ENCODE results near the gene RALY. TPM values are rescaled to one million over a fixed set of nuclear protein-coding genes. Genes with fewer than 3 reads are reported as not detected.

The RALY gene
- total and polyA plus RNA-seq, 2 experiments from 2014 or later, result 122 to 240 TPM

GRCh38 chr20:34082232-34082887 is 88.6 kb downstream of the RALY start:
- H3K4me3 ChIP-seq, result no peak overlapping the region
- H3K36me3 ChIP-seq (replicated peaks; ENCODE audit: insufficient read depth, low read depth), result no peaks in the 10 kb centered on the region
- H4K20me1 ChIP-seq (ENCODE audit: insufficient read depth, poor library complexity, severe bottlenecking), result peaks cover 5% of the 10 kb centered on the region
- no peak overlapping the region for H3K4me2 ChIP-seq
- no peak for DNase-seq (ENCODE audit: low spot score)
- no peak overlapping the region for H3K27ac ChIP-seq
- TF ChIP-seq EZH2 (IDR thresholded peaks at IDR 0.05; ENCODE audit: borderline replicate concordance) (no peak), EZH2phosphoT487 (IDR thresholded peaks at IDR 0.05; ENCODE audit: low read depth, severe bottlenecking, unreplicated experiment) (no peak)
- TF ChIP-seq, protein P1, sequence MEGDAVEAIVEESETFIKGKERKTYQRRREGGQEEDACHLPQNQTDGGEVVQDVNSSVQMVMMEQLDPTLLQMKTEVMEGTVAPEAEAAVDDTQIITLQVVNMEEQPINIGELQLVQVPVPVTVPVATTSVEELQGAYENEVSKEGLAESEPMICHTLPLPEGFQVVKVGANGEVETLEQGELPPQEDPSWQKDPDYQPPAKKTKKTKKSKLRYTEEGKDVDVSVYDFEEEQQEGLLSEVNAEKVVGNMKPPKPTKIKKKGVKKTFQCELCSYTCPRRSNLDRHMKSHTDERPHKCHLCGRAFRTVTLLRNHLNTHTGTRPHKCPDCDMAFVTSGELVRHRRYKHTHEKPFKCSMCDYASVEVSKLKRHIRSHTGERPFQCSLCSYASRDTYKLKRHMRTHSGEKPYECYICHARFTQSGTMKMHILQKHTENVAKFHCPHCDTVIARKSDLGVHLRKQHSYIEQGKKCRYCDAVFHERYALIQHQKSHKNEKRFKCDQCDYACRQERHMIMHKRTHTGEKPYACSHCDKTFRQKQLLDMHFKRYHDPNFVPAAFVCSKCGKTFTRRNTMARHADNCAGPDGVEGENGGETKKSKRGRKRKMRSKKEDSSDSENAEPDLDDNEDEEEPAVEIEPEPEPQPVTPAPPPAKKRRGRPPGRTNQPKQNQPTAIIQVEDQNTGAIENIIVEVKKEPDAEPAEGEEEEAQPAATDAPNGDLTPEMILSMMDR (IDR thresholded peaks at IDR 0.05; ENCODE audit: poor library complexity), result no peak
- no peaks in the 10 kb centered on the region for H3K9me3 ChIP-seq (ENCODE audit: low read depth)
- H3K9me2 ChIP-seq (replicated peaks; ENCODE audit: insufficient read depth), result no peaks in the 10 kb centered on the region
- H3K4me1 ChIP-seq (ENCODE audit: insufficient read depth), result no peaks in the 10 kb centered on the region
- WGBS (ENCODE audit: low lambda C conversion rate, missing lambda C conversion rate), result 98% methylated on average over 8 of the region's 8 CpGs
- no peak overlapping the region for H2AFZ ChIP-seq
- peaks cover 5% of the 10 kb centered on the region for H3K79me2 ChIP-seq
- H3K27me3 ChIP-seq, result no peaks in the 10 kb centered on the region

DNA sequence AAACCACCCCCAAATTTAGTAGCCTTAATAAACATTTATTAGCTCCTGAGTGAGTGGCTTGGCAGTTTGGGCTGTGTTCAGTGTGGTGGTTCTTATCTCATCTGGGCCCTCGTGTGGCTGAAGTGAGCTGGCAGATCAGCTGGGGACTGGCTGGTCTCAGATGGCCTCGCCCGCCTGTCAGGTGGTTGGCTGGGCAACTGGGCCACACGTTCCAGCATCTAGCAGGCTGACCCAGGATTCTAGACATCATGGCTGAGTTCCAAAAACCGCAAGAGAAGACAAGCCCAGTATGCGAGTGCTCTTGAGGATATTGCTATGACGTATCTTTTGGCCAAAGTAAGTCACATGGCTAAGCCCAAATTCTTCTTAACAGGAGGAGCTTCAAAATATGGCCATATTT is 89.4 kb downstream of the RALY start:
- H3K36me3 ChIP-seq (replicated peaks; ENCODE audit: insufficient read depth, low read depth), result no peaks in the 10 kb centered on the region
- no peaks in the 10 kb centered on the region for H3K4me1 ChIP-seq (ENCODE audit: insufficient read depth)
- H2AFZ ChIP-seq, result no peak overlapping the region
- H3K4me2 ChIP-seq, result no peak overlapping the region
- 77% methylated on average over 7 of the region's 7 CpGs for WGBS (ENCODE audit: low lambda C conversion rate, missing lambda C conversion rate)
- H3K9me2 ChIP-seq (replicated peaks; ENCODE audit: insufficient read depth), result no peaks in the 10 kb centered on the region
- H3K4me3 ChIP-seq, result no peak overlapping the region
- no peaks in the 10 kb centered on the region for H3K9me3 ChIP-seq (ENCODE audit: low read depth)
- no peaks in the 10 kb centered on the region for H3K27me3 ChIP-seq
- H3K27ac ChIP-seq, result no peak overlapping the region
- TF ChIP-seq, protein P1 (IDR thresholded peaks at IDR 0.05; ENCODE audit: poor library complexity), result no peak
- TF ChIP-seq EZH2 (IDR thresholded peaks at IDR 0.05; ENCODE audit: borderline replicate concordance), result no peak
- no peak for TF ChIP-seq EZH2phosphoT487 (IDR thresholded peaks at IDR 0.05; ENCODE audit: low read depth, severe bottlenecking, unreplicated experiment)
- H3K79me2 ChIP-seq, result peaks cover 5% of the 10 kb centered on the region
- peaks cover 5% of the 10 kb centered on the region for H4K20me1 ChIP-seq (ENCODE audit: insufficient read depth, poor library complexity, severe bottlenecking)
- DNase-seq (ENCODE audit: low spot score), result peak; percentile 25

GRCh38 chr20:34083781-34084180 is 90.1 kb downstream of the RALY start:
- 93% methylated on average over 2 of the region's 2 CpGs for WGBS (ENCODE audit: low lambda C conversion rate, missing lambda C conversion rate)

More at GRCh38 chr20:34083781-34084180, 90.1 kb downstream of the RALY start:
- Histone ChIP-seq H3K27ac (no peak overlapping the region), H2AFZ (no peak overlapping the region), H3K4me3 (no peak overlapping the region), H3K4me2 (no peak overlapping the region), H3K36me3 (replicated peaks; ENCODE audit: insufficient read depth, low read depth) (no peaks in the 10 kb centered on the region), H3K9me3 (ENCODE audit: low read depth) (no peaks in the 10 kb centered on the region), H3K27me3 (no peaks in the 10 kb centered on the region), H4K20me1 (ENCODE audit: insufficient read depth, poor library complexity, severe bottlenecking) (peaks cover 6% of the 10 kb centered on the region), H3K9me2 (replicated peaks; ENCODE audit: insufficient read depth) (no peaks in the 10 kb centered on the region), H3K4me1 (ENCODE audit: insufficient read depth) (no peaks in the 10 kb centered on the region), H3K79me2 (peaks cover 5% of the 10 kb centered on the region)
- no peak for TF ChIP-seq EZH2 (IDR thresholded peaks at IDR 0.05; ENCODE audit: borderline replicate concordance)
- TF ChIP-seq, protein P1 (IDR thresholded peaks at IDR 0.05; ENCODE audit: poor library complexity), result no peak
- TF ChIP-seq EZH2phosphoT487 (IDR thresholded peaks at IDR 0.05; ENCODE audit: low read depth, severe bottlenecking, unreplicated experiment), result no peak
- DNase-seq (ENCODE audit: low spot score), result no peak

Data from hepatocyte (in vitro differentiated cells).